Activated CD4-positive, alpha-beta T cell treated with anti-CD3 and anti-CD28 coated beads, Interleukin-2, Interleukin-4, amounts not matched to agents 100 ng/mL and 50 ng/mL, durations not matched to agents 16 hours and 8 hours (primary cell): Measurements from ENCODE around the gene HGF.

Source experiments
- DNase-seq: peaks from one replicate; pipeline ENCODE4 v3.0.0-alpha.2; 2020; ENCODE audit warnings: low spot score

HGF gene

GRCh38 chr7:81719865-81720264 is 50.0 kb downstream of the HGF start:
- DNase-seq = no peak

- no peak for DNase-seq
These were observed 53.8 kb downstream of the HGF start for GRCh38 chr7:81715984-81716588.

DNA sequence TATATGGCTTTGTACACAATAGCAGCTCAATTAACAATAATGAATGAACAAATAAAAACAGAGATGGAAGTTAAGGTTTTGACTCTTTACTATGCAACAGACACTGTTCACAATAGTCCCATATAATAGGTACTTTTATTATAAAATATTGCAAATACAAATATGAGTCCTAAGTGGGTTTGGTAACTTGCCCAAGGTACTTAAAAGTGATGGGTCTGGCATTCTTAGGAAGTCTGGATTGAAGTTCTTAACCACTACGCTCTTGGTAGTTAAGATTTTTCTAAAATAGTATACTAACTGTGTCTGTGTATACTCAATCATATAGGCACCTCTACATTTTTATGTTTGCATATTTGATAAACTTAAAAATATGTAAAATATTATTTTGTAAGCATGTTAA is 55.5 kb downstream of the HGF start:
- no peak for DNase-seq

DNA sequence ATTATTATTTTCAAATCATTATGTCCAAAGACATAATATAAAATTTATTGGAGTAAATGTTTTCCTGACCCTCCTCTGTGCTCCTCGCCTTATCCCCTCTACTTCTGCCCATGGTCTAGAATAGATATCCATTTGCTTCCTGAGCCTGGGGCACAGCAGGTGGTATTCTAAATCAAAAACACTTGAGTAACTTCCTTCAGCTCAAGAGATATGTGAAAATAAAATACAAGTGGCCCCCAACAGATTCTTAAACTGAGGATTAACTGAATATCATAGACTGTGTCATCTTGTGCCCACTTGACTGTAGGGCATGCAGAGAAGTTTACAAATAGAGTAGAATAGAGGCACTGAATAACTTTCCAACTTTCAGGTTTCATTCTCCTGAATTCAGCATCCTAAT is 59.1 kb downstream of the HGF start:
- no peak for DNase-seq

DNA sequence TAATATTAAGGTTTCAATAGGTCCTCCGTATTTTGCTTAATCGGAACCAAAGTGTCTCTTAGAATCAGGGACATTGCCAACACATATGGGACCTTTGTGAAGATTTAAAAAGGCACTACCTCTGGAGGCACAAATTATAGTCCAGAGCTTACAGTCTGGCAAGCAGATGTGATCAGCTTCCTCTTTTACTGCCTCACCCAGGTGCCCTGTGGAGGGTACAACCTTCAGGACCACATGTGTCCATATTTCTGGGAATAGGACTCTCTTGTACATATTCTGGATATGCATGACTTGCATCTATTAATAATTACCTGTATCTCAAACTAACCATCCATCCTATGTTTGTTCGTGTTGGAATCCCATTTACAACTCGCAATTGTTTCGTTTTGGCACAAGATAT is 60.0 kb downstream of the HGF start:
- no peak for DNase-seq

- DNase-seq = no peak
These were observed 61.9 kb downstream of the HGF start for GRCh38 chr7:81707966-81708365.

- no peak for DNase-seq
These were observed 62.7 kb downstream of the HGF start for GRCh38 chr7:81707196-81707595.

DNA sequence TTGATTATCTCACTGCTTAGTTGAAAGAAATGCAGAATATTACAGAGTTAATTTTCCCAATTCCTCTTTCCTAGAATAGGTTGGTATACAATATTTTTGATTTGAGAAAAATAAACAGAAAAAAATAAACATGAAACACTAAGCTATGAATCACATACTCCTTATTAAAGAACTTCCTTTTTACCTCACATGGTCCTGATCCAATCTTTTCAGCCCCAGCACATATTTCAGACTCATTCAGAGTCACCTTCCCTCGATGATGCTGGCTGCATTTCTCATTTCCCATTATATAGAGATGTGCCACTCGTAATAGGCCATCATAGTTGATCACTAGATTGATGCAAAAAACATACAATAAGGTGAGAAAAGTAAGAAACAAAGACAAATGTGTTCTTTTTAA is 64.6 kb downstream of the HGF start:
- no peak for DNase-seq

GRCh38 chr7:81704595-81704994 is 65.3 kb downstream of the HGF start:
- no peak for DNase-seq

GRCh38 chr7:81698965-81699364 is 70.9 kb downstream of the HGF start:
- DNase-seq = no peak

DNA sequence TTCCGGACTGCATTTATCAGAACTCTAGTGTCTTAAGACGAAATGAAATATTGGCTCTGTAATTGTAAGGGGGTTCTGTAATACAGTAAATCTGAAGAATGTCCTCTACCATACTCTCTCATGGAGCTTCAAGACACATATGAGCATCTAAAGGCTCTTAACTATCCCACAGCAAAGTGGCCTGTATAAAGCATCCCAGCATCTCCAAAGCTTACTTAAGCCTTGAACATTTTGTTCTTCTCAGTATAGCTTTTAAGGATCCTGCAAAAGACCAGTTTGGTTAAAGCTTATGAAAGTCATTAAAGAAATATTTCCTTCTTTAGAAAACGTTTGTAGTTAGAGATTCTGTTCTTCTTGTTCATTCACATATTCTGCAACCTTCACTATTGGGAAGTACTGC is 75.1 kb downstream of the HGF start:
- no peak for DNase-seq

- DNase-seq = no peak
These were observed 76.0 kb downstream of the HGF start for GRCh38 chr7:81693894-81694293.

- DNase-seq = no peak
These were observed 76.8 kb downstream of the HGF start for GRCh38 chr7:81693080-81693479.

- no peak for DNase-seq
These were observed 77.5 kb downstream of the HGF start for GRCh38 chr7:81692146-81692905.

DNA sequence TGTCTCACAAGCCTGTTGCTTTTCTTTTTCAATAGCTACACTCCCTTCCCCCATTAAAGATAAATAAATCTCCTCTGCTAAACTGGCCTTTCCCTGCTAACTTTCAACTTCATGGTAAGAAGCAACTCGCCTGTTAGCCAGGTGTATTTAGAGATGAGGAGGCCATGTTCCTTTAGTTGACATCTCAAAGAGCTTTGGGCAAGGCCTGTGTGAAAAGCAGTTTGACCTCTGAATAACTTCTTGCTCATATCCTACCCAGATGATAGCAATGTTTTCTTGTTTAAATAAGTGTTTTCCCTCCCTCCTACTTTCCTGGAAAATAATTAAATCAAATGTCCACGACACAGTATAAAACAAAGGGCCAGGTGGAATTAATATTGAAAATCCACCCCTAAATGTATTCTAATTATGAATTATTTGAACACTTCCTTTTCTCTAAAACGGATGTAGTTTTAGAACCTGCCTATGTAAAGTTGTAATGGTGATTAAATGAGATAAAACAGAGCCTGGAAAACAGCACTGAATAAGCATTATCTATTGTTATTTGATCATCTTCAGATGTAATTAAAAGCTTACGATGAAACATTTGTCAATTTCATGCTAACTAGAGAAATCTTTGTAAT is 78.5 kb downstream of the HGF start:
- DNase-seq = no peak

DNA sequence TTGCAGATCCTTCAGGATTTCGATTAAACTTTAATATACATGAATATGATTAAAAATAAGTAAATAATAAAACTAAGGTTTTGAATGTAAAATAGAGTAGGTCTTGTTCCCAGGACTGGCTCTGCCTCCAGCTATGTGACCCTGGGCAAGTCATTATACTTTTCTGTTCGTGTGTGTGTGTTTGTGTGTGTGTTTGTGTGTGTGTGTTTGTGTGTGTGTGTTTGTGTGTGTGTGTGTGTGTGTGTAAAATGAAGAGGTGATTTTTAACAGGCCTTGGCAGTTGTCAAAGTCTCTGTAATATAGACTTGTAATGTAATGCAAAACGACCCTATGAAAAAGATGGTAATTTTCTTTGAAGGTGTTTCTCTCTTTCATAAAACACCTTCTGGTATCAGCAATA is 79.2 kb downstream of the HGF start:
- no peak for DNase-seq

DNA sequence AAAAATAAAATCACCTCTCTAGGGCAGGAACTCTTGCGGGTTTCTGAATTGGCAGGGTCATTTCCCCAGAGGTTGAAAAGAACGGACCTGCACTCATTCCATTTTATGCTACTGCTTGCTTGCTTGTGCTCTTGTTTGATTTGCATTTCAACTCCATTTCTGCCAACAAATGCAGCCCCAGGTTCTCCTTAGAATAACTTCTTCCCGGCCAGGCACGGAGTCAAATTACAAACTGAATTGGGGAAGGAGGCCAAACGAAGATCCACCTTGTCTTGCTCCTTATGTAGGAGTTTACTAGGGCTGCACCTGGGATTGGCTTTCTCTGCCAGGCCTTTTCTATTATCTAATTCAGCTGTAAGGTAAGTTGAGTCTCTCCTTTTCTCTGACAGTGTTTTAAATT is 79.6 kb downstream of the HGF start:
- DNase-seq = no peak

- DNase-seq = no peak
These were observed 81.0 kb downstream of the HGF start for GRCh38 chr7:81688622-81689411.

- DNase-seq = no peak
These were observed 82.8 kb downstream of the HGF start for GRCh38 chr7:81687062-81687461.

- no peak for DNase-seq
These were observed 84.5 kb downstream of the HGF start for GRCh38 chr7:81685270-81685868.

- DNase-seq = no peak
These were observed 85.2 kb downstream of the HGF start for GRCh38 chr7:81684514-81685269.

DNA sequence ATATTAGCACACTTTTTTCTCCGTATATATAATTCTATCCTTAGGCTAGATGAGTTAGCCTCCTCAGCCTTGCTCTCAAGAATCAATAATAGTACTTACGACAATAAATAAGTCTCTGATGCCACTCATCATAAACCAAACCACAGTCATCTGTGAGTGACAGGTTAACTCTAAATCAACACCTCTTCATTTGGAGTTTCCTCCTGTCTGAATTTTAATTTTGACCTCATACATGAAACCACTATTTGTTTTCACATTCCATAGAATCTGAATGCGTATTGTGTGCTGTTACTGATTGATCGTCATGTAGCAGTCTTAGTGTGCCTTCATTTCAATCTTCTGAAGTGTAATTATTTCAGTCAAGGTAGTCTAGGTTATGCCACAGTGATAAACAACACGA is 85.8 kb downstream of the HGF start:
- no peak for DNase-seq
